Breast epithelium (tissue), 3 donors: ENCODE results near the gene LIPI.

Source experiments
- CTCF ChIP-seq, 3 donors: fragments of 450-650 bp; IDR thresholded peaks; one replicate each; pipeline ENCODE4 v1.5.1; 2016 to 2017; ENCODE audit warnings: antibody characterized with exemption in 3 of 3, mild to moderate bottlenecking in 3 of 3, moderate library complexity in 3 of 3
- POLR2A ChIP-seq: fragments of 450-650 bp; IDR thresholded peaks from one replicate; pipeline ENCODE4 v1.6.1; 2016; ENCODE audit warnings: antibody characterized with exemption, mild to moderate bottlenecking, moderate library complexity

- TF ChIP-seq CTCF (IDR thresholded peaks at IDR 0.05), result no peak
- TF ChIP-seq POLR2A, result no peak
These were observed 49.5 kb upstream of the LIPI start for GRCh38 chr21:14260174-14260764.
